WI38 (cell line): ENCODE data around the gene MCIDAS.

ENCODE experiments used
- H3K4me3 ChIP-seq: 2 replicates; pipeline ENCODE4 v1.5.1; 2011; ENCODE audit warnings: low read depth, mild to moderate bottlenecking, control low read depth, low read length
- CTCF ChIP-seq: IDR thresholded peaks from 2 replicates; pipeline ENCODE4 v1.5.1; 2012; ENCODE audit warnings: low read depth, mild to moderate bottlenecking, control low read depth, low read length

The MCIDAS gene

DNA sequence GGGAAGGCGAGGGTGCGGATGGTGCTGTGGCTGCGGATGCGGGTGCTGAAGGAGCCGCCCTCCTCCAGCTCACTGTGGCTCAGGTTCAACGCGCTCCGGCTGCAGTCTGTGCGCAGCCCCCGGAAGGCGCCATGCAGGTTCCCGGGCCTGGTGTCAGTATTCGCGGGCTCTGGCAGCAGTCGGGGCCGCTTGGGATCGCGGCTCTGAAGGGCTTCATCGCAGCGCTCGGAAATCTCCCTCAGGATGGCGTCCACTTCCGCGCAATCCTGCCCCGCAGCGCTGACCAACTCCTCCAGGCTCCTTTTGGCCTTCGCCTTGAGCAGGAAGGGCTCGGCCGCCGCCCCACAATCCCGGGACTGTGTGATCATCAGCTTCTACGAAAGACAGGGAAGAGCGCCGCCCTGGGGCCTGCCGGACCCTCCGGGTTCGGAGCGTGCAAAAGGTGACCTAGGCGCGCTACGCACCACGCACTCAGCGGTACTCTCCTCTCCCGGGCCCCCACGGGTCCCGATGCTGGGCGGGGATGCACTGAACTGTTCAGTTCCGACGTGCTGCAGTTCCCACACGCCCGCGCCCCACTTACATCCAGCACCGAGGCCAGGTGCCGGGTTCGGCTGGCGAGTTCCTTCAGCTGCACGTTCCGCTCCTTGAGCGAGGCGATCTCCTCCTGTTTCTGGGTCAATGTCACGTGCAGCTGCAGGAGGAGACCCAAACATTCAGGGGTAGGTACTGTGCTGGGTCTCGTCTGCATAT, 6.5 kb downstream of the MCIDAS start:
- TF ChIP-seq CTCF, result no peak
- H3K4me3 ChIP-seq, result no peak overlapping the region

GRCh38 chr5:55219770-55220169, 7.3 kb downstream of the MCIDAS start:
- no peak for TF ChIP-seq CTCF
- H3K4me3 ChIP-seq, result no peak overlapping the region

DNA sequence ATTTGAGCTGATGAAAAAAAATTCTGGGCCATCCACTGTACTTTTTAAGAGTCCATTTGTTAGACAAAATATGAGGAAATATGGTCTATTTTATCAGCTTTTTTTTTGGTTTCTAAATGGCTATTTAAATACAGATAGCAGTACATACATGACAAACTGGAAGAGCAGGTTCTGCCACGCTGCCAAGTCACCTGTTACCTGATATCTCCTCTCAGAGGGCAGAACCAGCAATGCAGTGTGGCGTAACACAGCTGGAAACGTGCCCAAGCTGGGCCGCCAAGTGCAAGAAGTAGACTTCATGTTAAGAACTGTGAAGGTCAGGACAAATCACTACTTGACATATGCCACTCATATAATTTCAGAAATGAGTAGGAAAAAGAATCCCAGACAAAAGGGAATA, 8.1 kb downstream of the MCIDAS start:
- no peak overlapping the region for H3K4me3 ChIP-seq
- TF ChIP-seq CTCF, result no peak

DNA sequence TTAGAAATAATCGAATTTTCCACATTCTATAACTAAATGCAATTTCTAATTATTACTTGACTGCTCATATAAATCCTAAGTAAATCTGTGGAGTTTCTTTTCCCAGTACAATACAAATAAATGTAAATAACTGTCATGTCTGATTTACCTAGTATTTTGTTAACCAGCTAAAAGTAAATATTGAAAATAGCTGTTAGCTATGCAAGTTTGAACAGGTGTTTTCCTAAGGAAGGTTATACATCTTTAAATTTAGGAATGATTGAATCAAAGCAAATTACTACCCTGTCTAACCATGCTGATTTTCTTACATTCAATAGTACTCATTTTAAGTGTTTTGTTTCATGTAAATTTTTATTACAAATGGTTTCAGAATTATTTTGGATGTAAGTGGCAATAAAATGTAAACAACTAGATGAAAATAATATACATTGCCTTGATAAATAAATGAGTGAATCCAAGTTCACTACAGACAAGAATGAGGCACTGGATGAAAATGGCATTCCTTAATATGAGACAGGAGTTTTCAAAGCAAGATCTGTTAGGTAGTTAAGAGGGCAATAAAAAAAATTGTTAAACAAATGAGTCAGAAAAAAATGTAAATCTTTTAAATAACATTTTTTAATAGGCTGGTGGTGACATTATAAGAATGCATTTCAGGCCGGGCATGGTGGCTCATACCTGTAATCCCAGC, 15.8 kb downstream of the MCIDAS start:
- no peak for TF ChIP-seq CTCF
- no peak overlapping the region for H3K4me3 ChIP-seq

- no peak overlapping the region for H3K4me3 ChIP-seq
- no peak for TF ChIP-seq CTCF
Measured at GRCh38 chr5:55205001-55205400, 22.1 kb downstream of the MCIDAS start.

GRCh38 chr5:55191165-55191564, 36.0 kb downstream of the MCIDAS start:
- H3K4me3 ChIP-seq, result no peak overlapping the region
- no peak for TF ChIP-seq CTCF
